ENCODE data around the gene TAB2.

Gene TAB2

DNA sequence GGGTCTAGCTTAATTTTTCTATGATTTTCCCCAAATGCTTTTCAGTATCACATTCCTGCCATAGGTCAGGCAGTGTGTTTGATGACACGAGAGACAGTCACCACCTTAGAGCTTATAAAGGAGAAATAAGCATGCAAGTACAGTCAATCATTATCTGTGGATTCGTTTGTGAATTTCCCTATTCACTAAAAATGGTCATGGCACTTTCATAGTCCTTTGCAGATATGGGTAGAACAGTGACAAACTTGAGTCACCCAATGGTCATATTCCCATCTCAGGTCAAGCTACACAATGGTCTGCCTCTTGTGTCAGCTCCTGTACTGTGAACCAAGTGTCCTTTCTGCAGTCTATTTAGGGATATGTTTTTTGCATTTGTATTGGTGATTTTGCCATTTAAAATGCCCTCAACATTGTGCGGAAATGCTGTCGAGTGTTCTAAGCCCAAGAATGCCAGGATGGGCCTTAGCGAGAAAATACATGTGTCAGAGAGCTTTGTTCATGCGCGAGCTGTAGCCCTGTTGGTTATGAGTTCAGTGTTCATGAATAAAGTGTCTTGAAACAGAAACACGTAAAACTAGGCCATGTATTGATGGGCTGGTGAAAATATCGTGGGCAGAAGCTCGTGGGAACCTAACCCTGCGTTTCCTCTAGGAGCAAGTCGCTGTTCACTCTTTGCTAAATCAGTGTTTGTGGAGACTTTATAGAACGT is 102.3 kb downstream of the TAB2 start (continued):
- TF ChIP-seq REST (tag by site-specific recombination; IDR thresholded peaks at IDR 0.05) (no peak), ZBTB11 (tag by site-specific recombination; conservative IDR thresholded peaks at IDR 0.05; ENCODE audit: low read depth) (no peak), ZNF449 (tag by site-specific recombination; IDR thresholded peaks at IDR 0.05) (no peak), ZNF558 (tag by site-specific recombination; IDR thresholded peaks at IDR 0.05) (no peak), SALL2 (tag by site-specific recombination; IDR thresholded peaks at IDR 0.05; ENCODE audit: borderline replicate concordance) (no peak), ZNF660 (tag by site-specific recombination; IDR thresholded peaks at IDR 0.05) (no peak), ZNF10 (tag by site-specific recombination; IDR thresholded peaks at IDR 0.05) (no peak), ZFP41 (tag by site-specific recombination; IDR thresholded peaks at IDR 0.05; ENCODE audit: borderline replicate concordance) (no peak), MYNN (tag by site-specific recombination; IDR thresholded peaks at IDR 0.05; ENCODE audit: borderline replicate concordance) (no peak)

DNA sequence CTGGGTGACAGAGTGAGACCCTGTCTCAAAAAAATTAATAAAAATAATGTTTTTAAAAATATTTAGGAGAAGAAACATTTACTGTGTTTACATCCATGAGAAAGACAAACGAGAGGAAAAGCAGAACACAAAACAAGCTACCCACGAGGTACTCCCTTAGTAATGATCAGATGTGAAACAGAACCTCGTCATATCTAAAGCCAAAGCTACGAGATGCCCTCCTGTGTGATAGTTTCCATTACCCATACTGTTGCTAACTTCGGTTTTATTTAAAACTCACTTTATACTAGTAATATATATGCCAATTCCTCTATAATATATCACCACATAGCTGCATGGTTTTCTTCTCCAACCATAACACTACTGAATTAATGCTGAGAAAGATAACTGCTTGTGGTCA is 103.6 kb downstream of the TAB2 start:
- no peak for TF ChIP-seq ZSCAN16 (tag by site-specific recombination; IDR thresholded peaks at IDR 0.05)
- TF ChIP-seq ZNF274 (IDR thresholded peaks at IDR 0.05; ENCODE audit: low read length) = no peak
- TF ChIP-seq ZNF274 (tag by site-specific recombination; IDR thresholded peaks at IDR 0.05; ENCODE audit: borderline replicate concordance) = no peak
- no peak for TF ChIP-seq ZNF341 (tag by site-specific recombination; IDR thresholded peaks at IDR 0.05; ENCODE audit: low read depth)
- no peak for TF ChIP-seq ZEB2 (tag by site-specific recombination; IDR thresholded peaks at IDR 0.05)
- no peak for TF ChIP-seq ZNF132 (tag by site-specific recombination; IDR thresholded peaks at IDR 0.05; ENCODE audit: borderline replicate concordance)
- H3K27ac ChIP-seq (ENCODE audit: extremely low read depth, low read depth, low read length) = no peak overlapping the region
- POLR2A ChIA-PET = no interaction called here
- H3K9me3 ChIP-seq (ENCODE audit: control insufficient read depth, insufficient read depth, low read depth, low read length) = no peaks in the 10 kb centered on the region
- H3K36me3 ChIP-seq (ENCODE audit: control insufficient read depth in 2 of 2, insufficient read depth in 1 of 2, low read length in 2 of 2) = no peaks in the 10 kb centered on the region
- H3K4me3 ChIP-seq (ENCODE audit: low read depth, low read length) = no peak overlapping the region
- 0 out of 2 replicates have a peak, but pooled peaks cover 2% of the 10 kb centered on the region for H3K4me1 ChIP-seq (ENCODE audit: control insufficient read depth, insufficient read depth, low read length)
- CTCF ChIA-PET = interaction anchor here (0.6 to 4.1 kb wide), 7 partner anchors 12 to 843 kb away, joined by 3 to 30 read pairs (median 4); no protein-coding TSS in a partner anchor
